K562 (cell line): ENCODE data around the gene LSM14B.

Experiments
- CTCF ChIP-seq, 3 experiments: IDR thresholded peaks in 2 of 3; conservative IDR thresholded peaks in 1 of 3; 2 replicates each; pipeline ENCODE4 v1.5.1; 2011 to 2012; ENCODE audit warnings: low read length in 3 of 3, mild to moderate bottlenecking in 3 of 3, control low read depth in 2 of 3, improper control_type of control experiment in 1 of 3, inconsistent platforms in 1 of 3, low read depth in 1 of 3, mixed read lengths in 1 of 3, moderate library complexity in 1 of 3; ENCODE audit not compliant: insufficient read depth in 2 of 3
- ESRRA ChIP-seq: fragments of 450-650 bp; IDR thresholded peaks from 2 replicates; pipeline ENCODE4 v1.6.1; 2014; ENCODE audit warnings: low read depth, mild to moderate bottlenecking, moderate library complexity, borderline replicate concordance
- MEF2D ChIP-seq: conservative IDR thresholded peaks from 2 replicates; pipeline ENCODE4 v1.6.1; 2016; ENCODE audit warnings: low read depth, missing genetic modification characterization, missing compliant biosample characterization
- NCOA4 ChIP-seq: fragments of 450-650 bp; IDR thresholded peaks from 2 replicates; pipeline ENCODE4 v1.6.1; 2018; ENCODE audit warnings: mild to moderate bottlenecking; ENCODE audit not compliant: partially characterized antibody
- NFYB ChIP-seq: IDR thresholded peaks from 2 replicates; pipeline ENCODE4 v1.6.1; 2011; ENCODE audit warnings: mild to moderate bottlenecking, moderate library complexity; ENCODE audit not compliant: insufficient read length; ENCODE audit errors: extremely low read depth
- ZNF165 ChIP-seq: fragments of 250-450 bp; sonication (Bioruptor Pico); IDR thresholded peaks from 2 replicates; pipeline ENCODE4 v1.4.0; 2020; ENCODE audit warnings: borderline replicate concordance
- TF ChIP-seq, protein P1 (sequence below): sonication (generic); formaldehyde crosslinking; IDR thresholded peaks from 2 replicates; pipeline ENCODE4 v1.8.1; 2023; ENCODE audit warnings: mild to moderate bottlenecking, missing genetic modification reagents

GRCh38 chr20:62157387-62158087 lies 35.3 kb downstream of the LSM14B start:
- TF ChIP-seq, protein P1, sequence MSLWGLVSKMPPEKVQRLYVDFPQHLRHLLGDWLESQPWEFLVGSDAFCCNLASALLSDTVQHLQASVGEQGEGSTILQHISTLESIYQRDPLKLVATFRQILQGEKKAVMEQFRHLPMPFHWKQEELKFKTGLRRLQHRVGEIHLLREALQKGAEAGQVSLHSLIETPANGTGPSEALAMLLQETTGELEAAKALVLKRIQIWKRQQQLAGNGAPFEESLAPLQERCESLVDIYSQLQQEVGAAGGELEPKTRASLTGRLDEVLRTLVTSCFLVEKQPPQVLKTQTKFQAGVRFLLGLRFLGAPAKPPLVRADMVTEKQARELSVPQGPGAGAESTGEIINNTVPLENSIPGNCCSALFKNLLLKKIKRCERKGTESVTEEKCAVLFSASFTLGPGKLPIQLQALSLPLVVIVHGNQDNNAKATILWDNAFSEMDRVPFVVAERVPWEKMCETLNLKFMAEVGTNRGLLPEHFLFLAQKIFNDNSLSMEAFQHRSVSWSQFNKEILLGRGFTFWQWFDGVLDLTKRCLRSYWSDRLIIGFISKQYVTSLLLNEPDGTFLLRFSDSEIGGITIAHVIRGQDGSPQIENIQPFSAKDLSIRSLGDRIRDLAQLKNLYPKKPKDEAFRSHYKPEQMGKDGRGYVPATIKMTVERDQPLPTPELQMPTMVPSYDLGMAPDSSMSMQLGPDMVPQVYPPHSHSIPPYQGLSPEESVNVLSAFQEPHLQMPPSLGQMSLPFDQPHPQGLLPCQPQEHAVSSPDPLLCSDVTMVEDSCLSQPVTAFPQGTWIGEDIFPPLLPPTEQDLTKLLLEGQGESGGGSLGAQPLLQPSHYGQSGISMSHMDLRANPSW (CRISPR knock-in tag): no peak
- TF ChIP-seq NCOA4 (no peak), CTCF (IDR thresholded peaks at IDR 0.05 in 2 of 3, conservative IDR thresholded peaks at IDR 0.05 in 1 of 3; ENCODE audit: insufficient read depth in 2 of 3, low read depth in 1 of 3, low read length in 3 of 3) (no peak), NFYB (no peak), ESRRA (no peak), ZNF165 (CRISPR knock-in tag) (no peak), MEF2D (tag) (no peak)
